ENCODE measurements around the gene MXRA7.

Gene MXRA7

DNA sequence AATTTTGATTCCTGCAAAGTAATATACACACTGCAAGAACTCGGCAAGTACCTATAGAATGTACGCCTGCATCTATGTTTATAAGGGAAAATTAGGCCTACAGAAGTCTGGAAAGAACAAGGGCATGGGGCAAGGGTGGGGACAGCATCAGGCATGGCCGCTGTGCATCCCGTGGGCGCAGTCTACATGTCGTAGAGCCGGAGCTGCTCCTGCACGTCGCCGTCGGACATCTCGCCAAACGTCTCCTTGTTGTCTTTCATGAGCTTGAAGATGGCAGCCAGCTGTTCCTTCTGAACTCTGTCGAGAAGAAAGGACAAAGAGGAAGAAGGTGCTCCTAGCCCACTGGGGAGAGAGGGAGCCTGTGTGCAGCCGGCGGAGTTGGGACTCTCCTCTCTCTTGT is 33.4 kb downstream of the MXRA7 start:
- DNase-seq (ENCODE audit: low read depth in 2 of 2), result no peak

DNA sequence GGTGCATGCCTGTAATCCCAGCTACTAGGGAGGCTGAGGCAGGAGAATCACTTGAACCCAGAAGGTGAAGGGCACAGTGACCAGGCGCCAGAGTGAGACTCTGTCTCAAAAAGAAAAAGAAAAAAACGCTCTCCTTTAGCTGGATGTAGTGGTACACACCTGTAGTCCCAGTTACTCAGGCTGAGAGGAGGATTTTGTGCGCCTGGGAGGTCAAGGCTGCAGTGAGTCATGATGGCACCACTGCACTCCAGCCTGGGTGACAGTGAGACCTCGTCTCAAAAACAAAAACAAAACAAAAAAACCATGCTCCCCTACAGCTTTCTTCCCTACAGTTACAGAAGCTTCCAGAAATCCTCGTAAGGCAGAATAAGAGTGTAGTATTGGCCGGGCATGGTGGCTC is 34.1 kb downstream of the MXRA7 start:
- DNase-seq (ENCODE audit: low read depth in 2 of 2), result no peak

DNA sequence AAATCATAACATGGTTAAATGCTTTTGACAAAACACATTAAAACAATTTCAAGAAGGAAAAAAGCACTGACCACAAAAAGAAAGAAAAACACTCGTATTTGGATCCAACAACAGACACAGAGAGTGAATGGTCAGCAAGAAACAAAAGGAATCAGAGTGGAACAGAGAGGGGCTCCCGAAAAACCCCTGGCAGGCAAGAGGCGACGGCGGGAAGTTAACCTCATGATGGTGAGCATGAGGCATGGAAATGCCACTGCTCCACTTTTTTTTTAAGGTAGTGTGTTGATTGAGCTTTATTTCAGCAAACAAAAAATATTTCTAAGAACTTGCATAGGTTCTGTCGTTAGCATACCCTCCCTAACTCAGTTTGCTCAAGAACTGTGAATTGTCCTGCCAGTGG is 35.1 kb downstream of the MXRA7 start:
- DNase-seq (ENCODE audit: low read depth in 2 of 2), result no peak

DNA sequence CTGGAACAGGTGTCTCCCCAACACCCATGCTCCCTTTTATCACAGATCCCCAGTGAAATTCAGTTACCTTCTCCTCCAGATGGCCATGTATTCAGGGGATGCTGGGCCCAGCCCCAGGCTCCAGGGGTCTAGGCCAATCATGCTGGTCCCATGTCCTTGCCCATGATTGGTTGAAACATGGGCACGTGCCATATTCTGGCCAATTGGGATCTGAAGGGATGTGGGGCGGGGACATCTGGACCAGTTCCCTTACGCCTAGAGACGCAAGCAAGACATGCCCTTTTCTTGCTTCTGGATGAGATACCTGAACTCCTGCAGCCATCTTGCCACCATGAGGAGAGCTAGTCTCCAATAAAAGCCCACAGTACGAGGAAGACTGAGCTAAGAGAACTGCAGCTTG is 36.2 kb downstream of the MXRA7 start:
- no peak for DNase-seq (ENCODE audit: low read depth in 2 of 2)

DNA sequence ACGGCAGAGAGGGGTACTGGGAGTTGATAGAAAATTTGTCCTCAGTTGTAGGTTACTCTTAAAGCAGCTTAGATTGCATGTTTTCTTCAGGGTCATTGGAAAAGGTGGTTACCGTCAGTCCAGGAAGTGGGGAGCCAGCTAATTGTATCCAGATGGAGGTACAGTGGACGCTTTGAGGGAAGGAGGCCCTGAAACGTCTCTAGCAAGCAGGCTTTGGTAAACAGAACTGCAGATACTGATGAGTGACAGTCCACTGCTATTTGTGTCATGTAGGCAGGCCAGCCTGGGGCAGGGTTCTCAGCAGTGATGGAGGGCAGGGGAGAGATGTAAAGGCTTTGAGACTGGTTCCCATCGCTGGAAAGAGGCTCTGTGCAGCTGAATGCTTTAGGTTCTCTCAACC is 37.0 kb downstream of the MXRA7 start:
- no peak for DNase-seq (ENCODE audit: low read depth in 2 of 2)

DNA sequence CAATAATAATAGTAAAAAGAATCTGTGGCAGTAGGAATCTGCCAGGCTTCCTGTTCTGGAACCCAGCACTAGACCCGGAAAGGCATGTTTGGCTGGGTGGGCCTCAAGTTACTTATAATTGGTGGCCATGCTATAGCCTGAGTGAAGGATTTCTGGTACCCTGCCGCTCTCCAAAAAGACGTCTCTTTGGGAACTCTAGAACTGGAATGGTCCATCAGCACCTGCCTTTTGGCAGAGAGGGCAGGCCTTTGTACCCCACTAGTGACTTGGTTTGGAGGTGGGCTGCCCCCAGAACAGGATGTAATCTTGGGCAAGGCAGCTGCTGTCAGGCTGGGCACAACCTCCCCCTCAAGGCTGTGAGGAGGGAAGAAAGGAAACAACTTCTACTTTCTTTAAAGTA is 37.9 kb downstream of the MXRA7 start:
- DNase-seq (ENCODE audit: low read depth in 2 of 2), result no peak

DNA sequence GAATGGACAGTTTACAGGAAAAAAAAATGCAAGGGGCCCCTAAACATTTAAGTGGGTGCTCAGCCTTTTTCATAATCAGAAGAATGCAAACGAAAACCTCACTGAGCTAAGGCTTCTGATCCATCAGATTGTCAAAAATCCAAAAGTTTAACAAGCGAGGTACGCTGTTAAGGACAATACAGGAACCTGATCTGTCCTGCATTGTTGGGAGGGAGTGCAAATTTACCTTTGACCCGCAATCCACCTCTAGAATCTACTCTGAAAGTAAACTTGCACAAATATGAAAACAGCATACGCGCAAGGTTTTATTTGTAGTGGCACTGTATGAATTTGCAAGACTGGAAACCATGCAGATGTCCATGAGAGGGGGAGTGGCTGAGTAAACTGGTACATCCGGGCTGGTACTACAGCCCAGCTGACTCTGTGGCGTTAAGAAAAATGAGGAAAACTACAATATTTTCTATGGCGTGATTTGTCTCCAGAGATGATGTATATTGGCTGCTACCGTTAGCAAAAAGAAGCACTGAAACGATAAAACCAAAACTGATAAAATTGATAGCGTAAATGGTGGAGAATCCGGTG is 38.4 kb downstream of the MXRA7 start:
- no peak for DNase-seq (ENCODE audit: low read depth in 2 of 2)

DNA sequence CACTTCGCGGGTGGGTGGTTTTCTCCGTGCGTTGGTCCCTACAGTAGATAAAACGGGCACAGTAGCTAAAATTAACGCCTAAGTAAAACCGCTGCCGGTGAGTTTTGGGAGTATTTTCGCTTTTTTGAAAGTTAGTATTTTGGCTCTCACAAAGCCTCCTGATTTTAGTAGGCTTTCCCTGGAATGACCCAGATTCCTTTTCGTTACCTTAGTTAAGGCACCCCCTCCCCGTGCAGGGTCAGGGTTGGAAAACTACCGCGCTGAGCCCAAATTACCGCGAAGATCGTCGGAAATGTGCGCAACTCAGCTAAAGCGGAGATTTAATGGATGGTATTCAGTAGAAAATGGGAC is 38.9 kb downstream of the MXRA7 start:
- no peak for DNase-seq (ENCODE audit: low read depth in 2 of 2)

DNA sequence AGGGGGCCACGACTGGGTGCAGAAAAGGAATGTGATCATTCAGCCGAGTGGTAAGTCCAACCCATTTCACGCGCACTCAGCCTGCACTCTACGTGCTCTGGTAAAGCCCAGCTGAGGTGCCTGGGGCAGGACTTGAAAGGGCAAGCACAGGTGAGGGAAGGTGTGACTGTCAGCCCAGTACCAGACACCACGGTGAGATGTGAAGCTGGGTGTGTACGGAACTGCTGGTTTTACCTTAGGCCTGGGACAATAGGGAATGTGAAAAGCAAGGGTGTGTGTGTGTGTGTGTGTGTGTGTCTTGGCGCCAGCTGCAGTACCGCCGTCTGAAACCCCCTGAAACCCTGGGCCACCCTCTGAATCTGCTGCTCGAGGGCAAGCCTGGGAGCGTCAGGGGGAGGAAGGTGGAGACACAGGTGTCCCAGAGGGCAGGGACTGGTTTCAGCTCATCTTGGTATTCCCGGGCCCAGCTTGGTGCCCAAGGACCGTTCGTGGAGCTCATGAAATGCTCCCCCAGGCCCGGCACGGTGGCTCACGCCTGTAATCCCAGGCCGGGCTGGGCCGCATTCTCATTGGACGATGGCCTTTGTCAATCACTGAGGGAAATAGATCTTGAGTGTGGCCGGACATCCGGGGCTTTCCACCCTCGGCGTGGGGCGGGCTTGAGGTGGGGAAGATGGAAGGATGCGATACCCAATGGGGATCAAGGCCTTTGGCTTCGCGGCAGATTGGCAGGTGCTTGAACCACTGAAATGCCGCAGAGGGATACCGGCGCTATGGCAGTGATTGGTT is 39.4 kb downstream of the MXRA7 start:
- peak; percentile 96 to 99 for DNase-seq (ENCODE audit: low read depth in 2 of 2)

DNA sequence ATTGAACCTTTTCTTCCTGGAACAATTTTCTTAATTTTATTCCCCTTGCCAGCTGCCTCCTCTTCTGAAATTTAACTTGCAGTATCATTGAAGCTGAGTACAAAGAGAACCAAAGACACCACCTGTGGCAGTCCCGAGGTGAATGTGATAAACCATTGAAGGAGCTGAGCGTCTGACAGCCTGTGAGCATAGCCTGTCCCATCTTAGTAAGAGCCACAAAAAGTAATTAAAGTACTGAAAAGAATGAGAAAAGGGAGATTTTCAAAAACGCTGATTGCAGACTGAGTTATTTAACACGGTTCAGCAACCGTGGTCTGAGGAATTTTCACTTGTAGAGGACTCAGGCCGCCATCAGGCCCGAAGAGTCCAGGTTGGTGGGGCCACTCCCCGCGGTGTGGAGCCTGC is 40.0 kb downstream of the MXRA7 start:
- no peak for DNase-seq (ENCODE audit: low read depth in 2 of 2)

DNA sequence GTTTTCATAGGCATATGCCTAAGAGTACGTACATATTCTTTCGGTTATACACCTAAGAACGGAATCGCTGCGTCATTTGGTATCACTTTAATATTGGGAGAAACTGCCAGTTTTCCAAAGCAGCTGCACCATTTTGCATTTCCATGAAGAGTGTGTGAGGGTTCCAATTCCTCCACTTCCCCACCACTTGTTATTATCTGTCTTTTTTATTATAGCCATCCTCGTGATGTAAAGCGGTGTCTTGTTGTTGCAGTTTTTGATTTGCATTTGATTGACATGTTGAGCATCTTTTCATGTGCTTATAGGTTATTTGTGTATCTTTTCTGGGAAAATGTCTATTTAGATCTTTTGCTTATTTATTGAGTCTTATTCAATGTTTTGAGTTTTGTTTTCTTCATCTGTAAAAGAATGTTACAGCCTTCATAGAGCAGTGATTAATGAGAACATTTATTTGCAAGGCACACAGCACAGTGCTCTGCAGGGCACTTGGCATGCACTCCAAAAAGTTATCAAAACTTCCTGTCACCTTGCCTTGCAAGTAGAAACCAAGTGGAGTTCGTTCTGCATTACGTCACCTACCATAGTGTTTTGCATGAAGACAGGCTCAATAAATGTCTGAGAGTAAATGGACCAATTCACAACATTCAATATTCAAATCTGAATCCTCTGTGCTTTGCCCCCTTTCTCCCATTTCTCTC is 40.6 kb downstream of the MXRA7 start:
- no peak for DNase-seq (ENCODE audit: low read depth in 2 of 2)

DNA sequence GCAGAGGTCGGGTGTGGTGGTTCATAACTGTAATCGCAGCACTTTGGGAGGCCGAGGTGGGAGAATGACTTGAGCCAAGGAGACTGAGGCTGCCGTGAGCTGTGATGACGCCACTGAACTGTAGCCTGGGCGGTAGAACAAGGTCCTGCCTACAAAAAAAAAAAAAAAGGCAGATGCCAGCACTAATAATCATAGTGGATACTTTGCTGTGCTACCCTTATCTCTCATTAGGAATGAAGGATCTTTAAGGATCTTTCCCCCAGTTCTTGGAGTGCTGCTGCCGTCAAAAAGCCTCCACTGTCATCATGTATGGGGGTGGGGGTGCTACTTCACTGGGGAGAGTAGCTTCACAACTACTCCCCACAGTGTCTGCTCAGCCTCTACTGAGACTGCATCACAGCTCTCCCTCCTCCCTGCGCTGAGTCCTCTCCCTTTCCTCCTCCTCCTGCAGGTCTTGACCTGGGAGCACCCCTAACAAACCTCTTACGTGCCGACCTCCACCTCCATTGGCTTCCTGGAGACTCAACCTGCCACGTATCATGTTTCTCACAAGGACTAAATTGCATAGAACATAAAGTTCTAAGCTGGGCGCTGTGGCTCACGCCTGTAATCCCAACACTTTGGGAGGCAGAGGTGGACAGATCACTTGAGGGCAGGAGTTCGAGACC is 42.8 kb downstream of the MXRA7 start:
- no peak for DNase-seq (ENCODE audit: low read depth in 2 of 2)

DNA sequence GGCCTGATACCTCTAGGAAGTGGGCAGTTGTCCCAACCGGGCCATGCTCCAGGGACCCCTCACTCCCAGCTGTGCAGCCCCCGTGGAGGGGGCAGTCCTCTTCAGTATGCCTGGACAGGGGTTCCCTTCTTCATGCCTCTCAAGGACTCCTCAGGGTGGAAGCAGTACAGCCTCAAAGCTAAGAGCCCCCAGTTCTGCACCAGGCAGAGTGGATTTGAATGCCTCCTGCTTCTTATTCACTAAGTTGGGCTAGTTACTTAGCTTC is 43.3 kb downstream of the MXRA7 start:
- DNase-seq (ENCODE audit: low read depth in 2 of 2), result no peak

DNA sequence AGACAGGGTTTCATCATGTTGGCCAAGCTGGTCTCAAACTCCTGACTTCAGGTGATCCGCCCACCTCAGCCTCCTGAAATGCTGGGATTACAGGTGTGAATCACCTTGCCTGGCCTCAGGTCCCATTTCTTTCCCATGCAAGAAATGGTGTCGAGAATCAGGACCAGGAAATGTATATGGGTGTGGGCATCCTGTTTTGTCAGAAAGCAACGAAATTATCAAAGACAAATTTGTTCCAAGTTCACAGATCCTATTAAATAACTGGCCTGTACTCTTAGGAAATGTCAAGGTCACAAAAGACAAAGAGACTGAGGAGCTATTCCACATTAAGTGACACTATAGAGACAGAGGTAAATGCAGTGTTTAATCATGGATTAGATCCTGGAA is 50.1 kb downstream of the MXRA7 start:
- no peak for DNase-seq (ENCODE audit: low read depth in 2 of 2)

DNA sequence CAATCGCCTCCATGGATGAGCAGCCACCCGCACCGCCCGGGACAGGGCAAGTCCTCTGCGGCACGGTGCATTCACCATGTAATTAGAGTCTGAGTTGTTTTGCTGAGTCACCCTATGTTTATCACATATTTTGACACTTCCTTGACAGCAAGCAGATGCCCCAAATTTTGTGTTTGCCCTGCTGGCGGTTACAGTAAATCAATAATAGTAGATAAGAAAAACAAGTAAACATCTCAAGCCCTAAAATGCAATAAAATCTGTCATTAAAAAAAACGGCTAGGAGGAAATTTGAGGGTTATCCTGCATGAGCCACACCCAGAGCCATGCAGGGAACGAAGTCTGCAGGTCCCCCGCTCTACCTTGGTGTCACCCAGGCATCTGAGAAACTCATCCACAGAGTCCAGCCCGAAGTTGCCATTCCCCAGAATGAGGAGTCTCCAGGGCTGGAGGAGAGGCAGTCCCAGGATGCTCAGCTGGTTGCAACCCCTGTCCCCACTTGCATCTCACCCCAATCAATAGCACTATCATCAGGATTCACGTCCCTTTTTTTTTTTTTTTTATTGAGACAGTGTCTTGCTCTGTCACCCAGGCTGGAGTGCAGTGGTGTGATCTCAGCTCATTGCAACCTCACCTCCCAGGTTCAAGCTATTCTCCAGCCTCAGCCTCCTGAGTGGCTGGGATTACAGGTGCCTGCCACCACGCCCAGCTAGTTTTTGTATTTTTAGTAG is 50.7 kb downstream of the MXRA7 start:
- DNase-seq (ENCODE audit: low read depth in 2 of 2), result no peak

DNA sequence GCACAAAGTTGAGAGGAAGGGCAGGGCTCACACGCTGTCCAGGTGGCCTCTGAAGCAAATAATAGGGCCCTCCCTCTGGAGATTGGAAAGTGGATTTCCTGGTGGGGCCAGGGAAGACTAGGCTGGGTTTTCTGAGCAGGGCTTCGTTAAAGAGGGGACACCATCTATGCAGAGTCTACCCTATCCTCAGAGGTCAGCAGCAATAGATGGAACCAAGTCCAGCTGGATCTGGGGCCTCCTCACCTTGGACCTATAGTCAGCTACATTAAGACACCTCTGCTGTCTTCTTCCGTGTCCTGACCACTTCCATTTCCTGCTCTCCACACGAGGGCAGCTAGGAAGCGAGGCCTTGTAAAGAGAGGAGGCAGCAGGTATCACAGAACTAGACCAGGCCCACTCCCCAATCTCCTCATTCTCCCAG is 52.5 kb downstream of the MXRA7 start:
- no peak for DNase-seq (ENCODE audit: low read depth in 2 of 2)

DNA sequence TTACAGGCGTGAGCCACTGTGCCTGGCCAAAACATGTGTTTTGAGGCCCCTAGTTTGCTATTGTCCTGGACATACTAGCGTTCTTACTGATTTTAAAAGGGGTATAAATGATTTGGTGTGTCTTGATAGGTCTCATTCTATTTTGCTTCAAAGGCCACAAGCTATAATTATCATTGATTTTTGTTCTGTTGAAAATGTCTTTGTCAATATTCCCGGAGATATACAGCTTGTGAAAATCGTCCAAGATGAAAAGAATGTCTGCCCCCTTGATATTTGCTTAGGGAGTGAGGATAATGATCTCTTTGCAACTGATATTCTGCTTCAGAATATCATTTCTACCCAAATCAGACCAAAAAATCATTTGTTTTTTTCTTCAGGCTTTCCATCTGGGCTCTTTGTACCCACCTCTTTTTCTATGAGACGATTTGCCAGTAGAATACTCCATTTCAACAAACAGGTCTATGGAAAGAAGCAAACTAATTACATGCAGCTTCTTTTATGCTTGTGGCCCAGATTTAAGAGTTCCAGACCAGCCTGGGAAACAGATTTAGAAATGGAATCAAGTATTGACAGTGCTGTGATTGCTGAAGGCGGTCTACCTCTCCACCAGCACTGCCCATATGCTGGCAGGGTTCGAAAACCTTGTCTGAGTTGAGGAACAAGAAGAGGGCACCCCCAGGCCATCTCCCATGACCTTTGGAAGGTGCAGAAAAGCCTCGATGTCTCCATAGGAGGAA is 53.1 kb downstream of the MXRA7 start:
- no peak for DNase-seq (ENCODE audit: low read depth in 2 of 2)

DNA sequence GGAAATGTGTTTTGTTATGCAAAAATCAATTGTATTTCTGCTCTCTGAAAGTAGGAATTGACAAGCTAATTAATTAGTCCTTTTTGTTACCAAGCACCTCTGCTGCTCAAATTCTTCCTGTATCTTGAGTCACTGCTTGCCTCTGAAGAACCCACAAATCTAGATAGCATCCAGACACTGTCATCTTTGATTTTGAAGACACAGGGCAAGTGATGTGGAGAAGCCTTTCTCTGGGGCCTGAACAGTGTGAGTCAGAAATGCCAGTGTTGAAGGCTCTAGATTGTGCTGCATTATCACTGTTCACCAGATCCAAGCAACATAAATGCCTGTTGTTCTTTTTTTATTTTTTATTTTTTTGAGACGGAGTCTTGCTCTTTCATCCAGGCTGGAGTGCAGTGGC is 56.4 kb downstream of the MXRA7 start:
- DNase-seq (ENCODE audit: low read depth in 2 of 2), result no peak

DNA sequence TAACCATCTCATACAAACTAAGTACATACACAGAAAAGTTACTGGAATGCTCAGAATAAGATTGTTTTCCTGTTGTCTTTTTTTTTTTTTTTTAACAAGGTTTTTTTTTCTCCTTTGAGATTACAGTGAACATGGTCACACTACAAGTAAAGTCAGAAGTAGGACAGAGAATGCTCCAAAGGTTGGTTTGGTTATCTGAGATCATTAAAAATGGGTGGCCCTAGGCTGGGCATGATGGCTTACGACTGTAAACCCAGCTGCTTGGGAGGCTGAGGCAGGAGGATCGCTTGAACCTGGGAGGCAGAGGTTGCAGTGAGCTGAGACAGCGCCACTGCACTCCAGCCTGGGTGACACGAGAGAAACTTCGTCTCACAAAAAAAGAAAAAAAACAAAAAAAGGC is 60.3 kb downstream of the MXRA7 start:
- no peak for DNase-seq (ENCODE audit: low read depth in 2 of 2)

DNA sequence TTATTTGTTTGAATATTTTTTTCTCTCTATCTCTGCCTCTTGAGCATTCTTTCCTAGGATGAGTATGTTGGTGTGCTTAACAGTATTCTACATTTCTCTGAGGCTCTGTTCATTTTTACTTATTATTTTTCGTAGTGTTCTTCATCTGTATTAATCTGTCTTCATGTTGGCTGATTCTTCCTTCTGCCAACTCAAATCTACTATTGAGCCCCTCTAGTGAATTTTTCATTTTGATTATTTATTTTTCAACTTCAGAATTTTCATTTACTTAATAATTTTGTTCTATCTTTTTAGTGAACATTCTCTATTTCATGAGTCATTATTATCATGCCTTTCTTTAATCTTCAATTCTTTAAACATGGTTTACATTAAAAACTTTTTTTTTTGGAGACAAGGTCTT is 64.1 kb downstream of the MXRA7 start:
- DNase-seq (ENCODE audit: low read depth in 2 of 2), result no peak

DNA sequence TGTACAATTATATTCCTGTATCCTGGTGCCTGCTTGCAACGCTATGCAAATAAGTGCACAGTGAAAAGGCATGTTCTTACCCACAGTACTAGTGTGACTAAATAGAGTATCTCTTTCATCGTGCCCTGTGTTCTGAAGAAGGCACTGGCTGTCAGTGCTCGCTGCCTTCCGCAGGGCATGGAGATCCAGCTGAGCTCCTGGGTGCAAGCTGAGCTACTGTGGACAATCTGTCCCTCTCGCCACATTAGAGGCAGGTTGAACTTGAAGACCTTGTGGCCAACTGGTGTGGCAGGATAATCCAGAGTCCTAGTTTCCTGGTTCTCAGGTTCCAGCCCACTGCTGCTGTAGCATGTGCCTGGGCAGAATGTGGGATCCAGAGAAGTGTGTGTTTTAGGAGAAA is 65.3 kb downstream of the MXRA7 start:
- no peak for DNase-seq (ENCODE audit: low read depth in 2 of 2)

DNA sequence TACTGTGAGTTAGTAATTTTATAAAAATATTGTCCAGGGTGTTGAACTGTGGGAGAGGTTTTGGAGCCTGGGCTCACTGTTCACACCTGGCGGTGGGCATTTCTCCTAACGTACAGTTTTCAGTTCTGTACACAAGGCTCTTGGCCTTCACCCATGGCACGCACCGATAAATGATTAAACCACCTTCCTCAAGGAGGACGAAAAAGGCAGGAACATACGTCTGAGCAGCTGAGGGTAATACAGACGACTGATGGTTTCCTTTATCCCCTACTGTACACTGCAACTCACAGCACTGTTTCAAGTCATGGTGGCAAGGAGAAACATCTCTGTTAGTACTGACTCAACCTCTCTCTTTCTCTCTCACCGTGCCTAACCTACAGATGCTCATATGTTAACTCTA is 65.8 kb downstream of the MXRA7 start:
- DNase-seq (ENCODE audit: low read depth in 2 of 2), result no peak

Measured in stimulated activated CD8-positive, alpha-beta memory T cell treated with anti-CD3 and anti-CD28 coated beads, Interleukin-15, amount 100 ng/mL, for 4 hours (primary cell).